Testis (tissue), 3 donors: ENCODE measurements around the gene ARVCF. TPM values are rescaled to one million over a fixed set of nuclear protein-coding genes. Genes with fewer than 3 reads are reported as not detected.
A peak's percentile ranks its signal among the peaks of the same experiment; 100 is the strongest.

Experiments
- DNase-seq: peaks from one replicate; pipeline ENCODE4 v3.0.0-alpha.2; 2019
- H3K27ac ChIP-seq, 2 donors: fragments of 200-600 bp; sonication (generic); one replicate each; pipeline ENCODE4 v1.5.1; 2019
- H3K27me3 ChIP-seq: fragments of 200-600 bp; sonication (generic); one replicate; pipeline ENCODE4 v1.5.1; 2019
- H3K36me3 ChIP-seq: fragments of 200-600 bp; sonication (generic); one replicate; pipeline ENCODE4 v1.5.1; 2017; ENCODE audit warnings: low read depth; ENCODE audit errors: missing control alignments
- H3K4me1 ChIP-seq: fragments of 200-600 bp; sonication (generic); one replicate; pipeline ENCODE4 v1.5.1; 2019
- H3K4me3 ChIP-seq, 2 donors: fragments of 200-600 bp; sonication (generic); one replicate each; pipeline ENCODE4 v1.5.1; 2017 to 2019
- H3K9me3 ChIP-seq: fragments of 200-600 bp; sonication (generic); one replicate; pipeline ENCODE4 v1.5.1; 2017
- POLR2A ChIP-seq: fragments of 450-650 bp; IDR thresholded peaks from one replicate; pipeline ENCODE4 v1.6.1; 2017; ENCODE audit warnings: antibody characterized with exemption, mild to moderate bottlenecking, moderate library complexity
- WGBS, 2 donors: methylation state at CpG; one replicate each; pipeline ENCODE4 v1.1.5; 2018; 5-methylcytosine and 5-hydroxymethylcytosine counted together
- intact Hi-C: fragments of 100-400 bp; cut with DNase I; formaldehyde crosslinking; loops from one replicate; pipeline ENCODE4 v1.15.1; 2023; ENCODE audit warnings: low total_unique reads
- polyA plus RNA-seq: library from polyadenylated mRNA; stranded (reverse); fragments of 350-450 nt; fragmentation: Illumina TruSeq; extraction: RNeasy Lipid Tissue Mini Kit (QIAGEN cat#74804); gene quantifications from one replicate; pipeline ENCODE4 v1.2.3, GENCODE V29; 2014; ENCODE audit warnings: low read depth, low replicate concordance; ENCODE audit not compliant: insufficient read depth
- total RNA-seq, 2 donors: library from RNA; depleted of rRNA; stranded (reverse); fragments of >200 nt; gene quantifications; one replicate each; pipeline ENCODE4 v1.2.3, GENCODE V29; 2016
- TF ChIP-seq, protein P1 (sequence below), 3 experiments: fragments of 450-650 bp in 2 of 3; fragments of 200-600 bp in 1 of 3; sonication (generic) in 1 of 3; IDR thresholded peaks; one replicate each; pipeline ENCODE4 v1.5.1; 2016 to 2019; ENCODE audit warnings: antibody characterized with exemption in 3 of 3, mild to moderate bottlenecking in 2 of 3, moderate library complexity in 1 of 3

The ARVCF gene
- total and polyA plus RNA-seq, 3 donors from 2014 or later = 21.1 to 57.7 (median 43.2) TPM

DNA sequence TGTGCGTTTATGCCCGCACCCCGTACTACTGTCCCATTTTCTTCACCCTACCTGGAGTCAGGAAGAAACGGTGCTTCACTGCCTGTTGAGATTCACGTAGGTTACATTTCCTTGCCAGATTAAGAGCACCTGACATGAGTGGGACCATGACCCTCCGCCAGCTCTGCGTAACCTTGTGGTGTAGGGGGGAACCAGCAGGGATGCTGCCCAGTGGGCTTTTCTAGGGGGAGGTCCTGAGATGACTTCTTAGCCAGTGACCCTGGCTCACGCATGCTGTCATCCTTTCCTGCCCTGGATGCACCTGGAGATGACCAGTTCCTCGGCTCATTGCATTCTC lies 967 bp upstream of the ARVCF start:
- DNase-seq = no peak
- H3K9me3 ChIP-seq = no peaks in the 10 kb centered on the region
- peak overlapping the region in 1 of 2 donors; percentile 76 for H3K4me3 ChIP-seq
- no peaks in the 10 kb centered on the region for H3K27me3 ChIP-seq
- H3K27ac ChIP-seq = no peak overlapping the region
- intact Hi-C loops = no loop called here
- no peak for TF ChIP-seq POLR2A
- TF ChIP-seq, protein P1, sequence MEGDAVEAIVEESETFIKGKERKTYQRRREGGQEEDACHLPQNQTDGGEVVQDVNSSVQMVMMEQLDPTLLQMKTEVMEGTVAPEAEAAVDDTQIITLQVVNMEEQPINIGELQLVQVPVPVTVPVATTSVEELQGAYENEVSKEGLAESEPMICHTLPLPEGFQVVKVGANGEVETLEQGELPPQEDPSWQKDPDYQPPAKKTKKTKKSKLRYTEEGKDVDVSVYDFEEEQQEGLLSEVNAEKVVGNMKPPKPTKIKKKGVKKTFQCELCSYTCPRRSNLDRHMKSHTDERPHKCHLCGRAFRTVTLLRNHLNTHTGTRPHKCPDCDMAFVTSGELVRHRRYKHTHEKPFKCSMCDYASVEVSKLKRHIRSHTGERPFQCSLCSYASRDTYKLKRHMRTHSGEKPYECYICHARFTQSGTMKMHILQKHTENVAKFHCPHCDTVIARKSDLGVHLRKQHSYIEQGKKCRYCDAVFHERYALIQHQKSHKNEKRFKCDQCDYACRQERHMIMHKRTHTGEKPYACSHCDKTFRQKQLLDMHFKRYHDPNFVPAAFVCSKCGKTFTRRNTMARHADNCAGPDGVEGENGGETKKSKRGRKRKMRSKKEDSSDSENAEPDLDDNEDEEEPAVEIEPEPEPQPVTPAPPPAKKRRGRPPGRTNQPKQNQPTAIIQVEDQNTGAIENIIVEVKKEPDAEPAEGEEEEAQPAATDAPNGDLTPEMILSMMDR (IDR thresholded peaks at IDR 0.05) = no peak
- H3K4me1 ChIP-seq = peaks cover 23% of the 10 kb centered on the region
- no peaks in the 10 kb centered on the region for H3K36me3 ChIP-seq
- 44 to 51% methylated on average over 7 to 9 of the region's 9 CpGs for WGBS, 2 donors

DNA sequence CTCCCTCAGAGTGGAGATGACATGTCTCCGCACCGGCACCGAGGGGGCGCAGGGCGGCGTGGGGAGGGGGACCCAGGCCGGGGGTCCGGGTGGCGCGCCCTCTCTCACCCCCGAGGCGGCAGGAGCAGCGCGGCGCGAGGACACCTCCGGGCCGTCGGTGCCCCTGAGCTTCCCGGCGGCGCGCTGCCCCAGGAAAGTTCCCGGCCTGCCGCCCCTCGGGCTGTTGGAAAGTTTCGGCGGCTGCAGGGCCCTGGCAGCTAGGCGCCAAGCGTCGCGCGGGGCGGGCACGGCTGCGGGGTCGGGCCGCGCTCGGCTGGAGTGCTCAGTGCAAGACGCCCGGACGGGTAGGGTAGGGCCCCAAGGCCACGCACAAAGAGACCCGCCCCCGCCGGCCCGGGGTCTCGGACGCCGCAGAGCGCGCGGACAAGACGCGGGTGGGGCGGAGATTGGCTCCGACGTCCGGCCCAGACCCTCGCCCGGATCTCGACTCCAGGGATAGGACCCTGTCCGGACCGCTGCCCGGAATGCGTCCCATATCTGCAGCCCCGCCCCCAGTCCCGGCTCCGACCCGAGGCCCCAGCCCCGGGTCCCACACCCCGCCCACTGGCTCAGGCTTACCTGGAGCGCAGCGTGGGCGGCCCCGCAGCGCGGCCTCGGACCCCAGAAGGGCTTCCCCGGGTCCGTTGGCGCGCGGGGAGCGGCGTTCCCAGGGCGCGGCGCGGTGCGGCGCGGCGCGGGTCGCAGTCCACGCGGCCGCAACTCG lies 471 bp downstream of the ARVCF start:
- DNase-seq = peak; percentile 48
- Histone ChIP-seq H3K27ac (peak overlapping the region in 1 of 2 donors; percentile 24), H3K4me1 (peaks cover 10% of the 10 kb centered on the region), H3K4me3 (peak overlapping the region; percentile 63 to 76), H3K27me3 (no peaks in the 10 kb centered on the region), H3K9me3 (no peaks in the 10 kb centered on the region), H3K36me3 (no peaks in the 10 kb centered on the region)
- 0 to 3% methylated on average over 4 to 75 of the region's 101 CpGs for WGBS, 2 donors
- no peak for TF ChIP-seq POLR2A
- intact Hi-C loops = no loop called here

DNA sequence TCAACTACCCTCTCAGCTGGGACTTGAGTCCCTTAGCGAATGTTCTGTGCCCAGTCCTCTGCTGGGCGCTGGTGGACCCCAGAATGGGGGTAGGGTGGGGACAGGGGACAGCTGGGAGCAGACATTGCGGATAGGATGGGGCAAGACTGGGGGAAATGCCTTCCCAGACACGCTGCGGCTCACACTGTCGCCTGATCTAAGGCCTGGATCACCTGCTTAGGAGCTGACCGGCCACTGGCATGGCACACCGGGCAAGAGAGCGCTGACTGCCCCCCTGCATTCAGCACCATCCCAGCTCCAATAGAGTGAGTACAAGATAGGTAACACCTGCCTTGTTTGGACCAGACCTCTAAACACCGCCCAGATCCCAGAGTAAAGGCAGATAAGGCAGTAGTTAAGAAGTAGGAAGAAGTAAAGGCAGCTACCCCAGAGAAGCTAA lies 1.4 kb downstream of the ARVCF start:
- H3K27ac ChIP-seq = no peak overlapping the region
- DNase-seq = no peak

GRCh38 chr22:20014526-20015186 lies 2.0 kb downstream of the ARVCF start:
- DNase-seq = no peak
- Histone ChIP-seq H3K27me3 (no peaks in the 10 kb centered on the region), H3K27ac (no peak overlapping the region), H3K9me3 (no peaks in the 10 kb centered on the region), H3K36me3 (no peaks in the 10 kb centered on the region), H3K4me1 (peaks cover 6% of the 10 kb centered on the region), H3K4me3 (no peak overlapping the region)
- TF ChIP-seq, protein P1 (IDR thresholded peaks at IDR 0.05) = no peak
- TF ChIP-seq POLR2A = no peak
- intact Hi-C loops = loop anchor here (5.0 kb wide), 1 partner anchor 42 kb away; no protein-coding TSS in a partner anchor
- 62% methylated on average over 5 of the region's 5 CpGs; no CpG with 5 or more reads in 1 of the 2 donors for WGBS, 2 donors

More for the DNA sequence above, 1.4 kb downstream of the ARVCF start:
- peaks cover 7% of the 10 kb centered on the region for H3K4me1 ChIP-seq
- TF ChIP-seq, protein P1 (IDR thresholded peaks at IDR 0.05) = no peak
- no peak for TF ChIP-seq POLR2A
- H3K4me3 ChIP-seq = no peak overlapping the region
- no peaks in the 10 kb centered on the region for H3K9me3 ChIP-seq
- H3K36me3 ChIP-seq = no peaks in the 10 kb centered on the region
- no peaks in the 10 kb centered on the region for H3K27me3 ChIP-seq
- WGBS, 2 donors = 20 to 88% methylated on average over 1 to 10 of the region's 10 CpGs
- intact Hi-C loops = no loop called here

DNA sequence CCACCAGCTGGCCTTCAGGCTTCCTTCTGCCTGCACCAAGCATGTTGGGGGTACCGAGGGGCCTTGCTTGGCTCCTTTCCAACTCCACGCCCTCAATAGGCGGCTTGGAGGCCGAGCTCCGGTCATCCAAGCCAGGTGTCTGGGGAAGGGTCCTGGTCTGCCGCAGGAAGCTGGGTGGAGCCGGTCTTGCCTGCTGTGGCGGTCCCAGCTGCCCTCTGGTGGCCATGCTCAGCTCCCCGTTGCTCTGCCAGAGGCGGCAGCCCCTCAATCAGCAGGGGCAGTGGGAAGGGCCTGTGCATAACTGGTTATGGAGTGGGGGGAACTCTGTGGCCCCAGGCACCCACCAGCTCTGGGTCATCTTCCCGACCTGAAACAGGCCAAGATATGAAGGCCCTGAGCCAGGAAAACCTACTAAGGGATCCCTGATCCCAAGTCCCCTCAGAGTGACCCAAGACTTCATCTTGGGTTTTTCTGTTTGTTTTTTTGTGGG lies 3.2 kb downstream of the ARVCF start:
- Histone ChIP-seq H3K36me3 (no peaks in the 10 kb centered on the region), H3K27ac (no peak overlapping the region), H3K4me1 (peaks cover 9% of the 10 kb centered on the region), H3K9me3 (no peaks in the 10 kb centered on the region), H3K27me3 (no peaks in the 10 kb centered on the region), H3K4me3 (no peak overlapping the region)
- 29 to 31% methylated on average over 1 to 11 of the region's 11 CpGs for whole genome bisulfite sequencing, 2 donors
- intact Hi-C loops = loop anchor here (5.0 kb wide), 1 partner anchor 41 kb away; no protein-coding TSS in a partner anchor
- TF ChIP-seq POLR2A = no peak
- TF ChIP-seq, protein P1 (IDR thresholded peaks at IDR 0.05) = peak; percentile 61 to 67 (median 63)
- peak; percentile 63 for DNase-seq
